Measurements from ENCODE around the gene NEMF. TPM values are rescaled to one million over a fixed set of nuclear protein-coding genes. Genes with fewer than 3 reads are reported as not detected.
"Not testable (repeated sequence)": the region's sequence is repeated elsewhere in the genome, so short reads cannot be mapped to it uniquely, and the experiment has no call there.

The NEMF gene, protein sequence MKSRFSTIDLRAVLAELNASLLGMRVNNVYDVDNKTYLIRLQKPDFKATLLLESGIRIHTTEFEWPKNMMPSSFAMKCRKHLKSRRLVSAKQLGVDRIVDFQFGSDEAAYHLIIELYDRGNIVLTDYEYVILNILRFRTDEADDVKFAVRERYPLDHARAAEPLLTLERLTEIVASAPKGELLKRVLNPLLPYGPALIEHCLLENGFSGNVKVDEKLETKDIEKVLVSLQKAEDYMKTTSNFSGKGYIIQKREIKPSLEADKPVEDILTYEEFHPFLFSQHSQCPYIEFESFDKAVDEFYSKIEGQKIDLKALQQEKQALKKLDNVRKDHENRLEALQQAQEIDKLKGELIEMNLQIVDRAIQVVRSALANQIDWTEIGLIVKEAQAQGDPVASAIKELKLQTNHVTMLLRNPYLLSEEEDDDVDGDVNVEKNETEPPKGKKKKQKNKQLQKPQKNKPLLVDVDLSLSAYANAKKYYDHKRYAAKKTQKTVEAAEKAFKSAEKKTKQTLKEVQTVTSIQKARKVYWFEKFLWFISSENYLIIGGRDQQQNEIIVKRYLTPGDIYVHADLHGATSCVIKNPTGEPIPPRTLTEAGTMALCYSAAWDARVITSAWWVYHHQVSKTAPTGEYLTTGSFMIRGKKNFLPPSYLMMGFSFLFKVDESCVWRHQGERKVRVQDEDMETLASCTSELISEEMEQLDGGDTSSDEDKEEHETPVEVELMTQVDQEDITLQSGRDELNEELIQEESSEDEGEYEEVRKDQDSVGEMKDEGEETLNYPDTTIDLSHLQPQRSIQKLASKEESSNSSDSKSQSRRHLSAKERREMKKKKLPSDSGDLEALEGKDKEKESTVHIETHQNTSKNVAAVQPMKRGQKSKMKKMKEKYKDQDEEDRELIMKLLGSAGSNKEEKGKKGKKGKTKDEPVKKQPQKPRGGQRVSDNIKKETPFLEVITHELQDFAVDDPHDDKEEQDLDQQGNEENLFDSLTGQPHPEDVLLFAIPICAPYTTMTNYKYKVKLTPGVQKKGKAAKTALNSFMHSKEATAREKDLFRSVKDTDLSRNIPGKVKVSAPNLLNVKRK
- polyA plus RNA-seq = 55.9 TPM

DNA sequence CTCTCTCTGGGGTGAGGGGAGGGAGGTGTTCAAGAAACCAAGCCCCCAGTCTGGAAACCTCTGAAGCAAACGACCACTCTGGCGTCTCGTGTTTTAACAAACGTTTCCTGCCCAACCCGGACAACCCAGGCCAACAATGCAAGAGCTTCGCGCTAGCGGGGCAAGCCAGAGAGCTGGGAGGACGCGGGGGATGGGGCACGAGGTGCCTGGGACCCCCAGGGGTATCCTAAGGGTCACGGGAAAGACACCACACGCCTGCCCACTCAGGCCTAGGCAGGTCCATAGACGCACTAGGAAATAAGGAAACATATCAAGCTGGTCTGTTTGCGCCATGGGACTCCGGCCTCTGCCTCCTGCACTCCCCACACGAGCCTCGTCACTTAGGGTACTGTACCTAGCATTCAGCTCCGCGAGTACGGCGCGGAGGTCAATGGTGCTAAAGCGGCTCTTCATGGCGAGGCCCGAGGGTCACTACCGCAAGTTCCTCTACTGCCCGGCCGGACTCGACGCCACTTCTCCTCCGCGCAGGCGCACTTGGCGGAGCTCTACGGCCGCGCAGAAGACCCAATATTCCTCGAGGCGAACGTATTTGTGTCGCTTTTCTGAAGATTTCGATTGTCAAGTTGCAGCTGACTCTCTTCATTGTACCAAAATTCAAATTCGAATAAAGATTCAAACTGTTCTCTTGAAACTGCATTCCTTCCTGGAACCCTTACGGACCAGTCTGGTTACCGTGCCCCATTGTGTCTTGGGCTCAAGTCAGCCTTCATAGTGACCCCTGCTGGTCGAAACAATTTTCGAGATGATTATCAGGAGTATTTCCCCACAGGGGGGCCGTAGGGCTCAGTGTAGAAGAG is at the start of gene NEMF:
Gene NEMF, minus strand, starts transcription at position 488 of the 857 bp plus-strand sequence. Its CDS starts 35 bp downstream, at position 453.
- Mint-ChIP-seq H3K27me3 (no peaks in the 10 kb centered on the region), H3K4me3 (peak within 1 kb of the TSS; percentile 94 to 99 (median 98)), H3K27ac (peak within 1 kb of the TSS; percentile 78 to 97 (median 94)), H3K36me3 (peaks cover 2% of the 10 kb centered on the region), H3K4me1 (peaks cover 29 to 38% (median 33%) of the 10 kb centered on the region in 3 donors), H3K9me3 (peaks cover 0 to 3% (median 0%) of the 10 kb centered on the region in 3 donors)

DNA sequence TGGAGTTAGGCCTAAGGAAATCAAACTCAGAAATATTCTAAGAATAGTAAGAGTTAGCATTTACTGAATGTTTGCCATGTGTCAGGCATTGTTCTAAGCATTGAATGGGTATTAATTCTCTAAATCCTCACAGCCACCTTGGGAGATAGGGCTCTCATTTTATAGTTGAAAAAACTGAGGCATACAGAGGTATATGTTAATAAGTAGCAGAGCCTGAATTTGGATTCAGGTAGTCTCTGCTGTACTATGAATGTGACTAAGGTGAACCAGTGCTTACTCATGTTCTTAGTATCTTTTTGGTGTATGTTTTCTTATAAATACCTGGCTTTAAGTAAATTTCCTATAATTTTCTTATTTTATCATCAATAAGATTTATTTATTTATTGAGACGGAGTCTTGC is 48.4 kb upstream of the NEMF start:
- Mint-ChIP-seq H3K9me3 (peaks cover 0 to 2% (median 0%) of the 10 kb centered on the region in 3 donors), H3K4me3 (no peak overlapping the region), H3K4me1 (peaks cover 28 to 41% (median 34%) of the 10 kb centered on the region in 3 donors), H3K36me3 (peaks cover 1% of the 10 kb centered on the region), H3K27me3 (no peaks in the 10 kb centered on the region), H3K27ac (no peak overlapping the region)

DNA sequence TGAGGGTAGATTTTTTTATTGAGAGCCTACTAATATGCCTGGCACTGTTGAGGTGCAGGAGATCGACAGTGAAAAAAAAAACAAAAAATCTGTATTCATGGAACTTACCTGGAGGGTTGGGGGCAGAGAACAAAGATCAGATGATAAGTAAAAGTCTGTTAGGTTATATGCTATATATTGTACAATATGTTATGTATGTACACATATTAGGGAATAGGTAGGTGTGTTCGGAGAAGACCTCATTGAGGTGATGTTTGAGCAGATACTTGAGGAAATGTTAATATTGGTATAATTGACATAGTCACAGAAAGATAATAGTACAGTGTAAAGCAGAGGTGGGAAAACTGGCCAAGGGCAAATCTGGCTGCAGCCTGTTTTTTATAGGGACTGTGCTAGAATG is 45.9 kb upstream of the NEMF start:
- Mint-ChIP-seq H3K4me3 (peak overlapping the region; percentile 25 to 76 (median 74)), H3K36me3 (peaks cover 17% of the 10 kb centered on the region), H3K9me3 (peaks cover 0 to 2% (median 0%) of the 10 kb centered on the region in 3 donors), H3K4me1 (peaks cover 31 to 48% (median 35%) of the 10 kb centered on the region in 3 donors), H3K27me3 (no peaks in the 10 kb centered on the region), H3K27ac (peak overlapping the region; percentile 82 to 87 (median 86))

DNA sequence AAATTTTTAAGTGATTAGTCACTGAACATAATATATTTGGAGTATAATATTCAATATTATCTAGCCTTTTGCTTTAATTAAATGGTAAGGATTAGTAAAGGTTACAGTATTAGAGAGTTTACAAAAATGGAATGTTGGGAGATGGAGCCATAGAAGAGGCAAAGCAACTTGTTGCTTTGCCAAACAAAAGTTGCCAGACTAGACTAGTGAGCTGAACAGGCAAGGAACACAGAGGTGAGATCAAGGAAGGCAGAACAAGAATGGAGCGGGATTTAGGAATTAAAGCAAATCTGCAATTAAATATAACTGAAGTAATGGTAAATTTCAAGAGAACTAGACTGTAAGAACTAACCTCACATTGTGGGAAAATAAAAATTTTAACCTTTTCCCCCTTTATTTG is 45.4 kb upstream of the NEMF start:
- peak overlapping the region; percentile 25 to 76 (median 74) for H3K4me3 Mint-ChIP-seq
- H3K27me3 Mint-ChIP-seq = no peaks in the 10 kb centered on the region
- H3K27ac Mint-ChIP-seq = peak overlapping the region; percentile 82 to 87 (median 86)
- H3K4me1 Mint-ChIP-seq = peaks cover 31 to 48% (median 35%) of the 10 kb centered on the region in 3 donors
- H3K36me3 Mint-ChIP-seq = peaks cover 17% of the 10 kb centered on the region
- peaks cover 0 to 2% (median 0%) of the 10 kb centered on the region in 3 donors for H3K9me3 Mint-ChIP-seq

DNA sequence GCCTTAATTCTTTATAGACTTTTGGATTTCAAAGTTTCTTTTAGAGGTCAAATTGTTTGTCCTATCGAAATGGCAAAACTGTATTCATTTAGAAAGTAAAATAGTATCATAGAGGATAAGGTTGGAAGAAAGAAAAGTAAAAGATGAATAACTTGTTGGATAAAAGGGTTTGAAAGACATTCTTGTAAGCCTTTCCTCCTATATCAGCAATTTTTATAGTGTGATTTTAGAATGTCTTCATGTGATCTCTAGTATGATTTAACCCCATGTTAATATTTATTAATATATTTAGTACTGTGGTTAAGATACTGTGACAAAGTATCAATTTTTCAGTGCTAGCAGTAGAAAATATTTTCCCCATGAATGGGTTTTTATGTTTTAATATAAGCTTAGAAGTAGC is 44.8 kb upstream of the NEMF start:
- no peaks in the 10 kb centered on the region for H3K27me3 Mint-ChIP-seq
- H3K27ac Mint-ChIP-seq = peak overlapping the region; percentile 33 to 87 (median 81)
- H3K4me3 Mint-ChIP-seq = peak overlapping the region; percentile 77 to 99 (median 96)
- peaks cover 31 to 49% (median 35%) of the 10 kb centered on the region in 3 donors for H3K4me1 Mint-ChIP-seq
- peaks cover 17% of the 10 kb centered on the region for H3K36me3 Mint-ChIP-seq
- H3K9me3 Mint-ChIP-seq = peaks cover 0 to 2% (median 0%) of the 10 kb centered on the region in 3 donors

DNA sequence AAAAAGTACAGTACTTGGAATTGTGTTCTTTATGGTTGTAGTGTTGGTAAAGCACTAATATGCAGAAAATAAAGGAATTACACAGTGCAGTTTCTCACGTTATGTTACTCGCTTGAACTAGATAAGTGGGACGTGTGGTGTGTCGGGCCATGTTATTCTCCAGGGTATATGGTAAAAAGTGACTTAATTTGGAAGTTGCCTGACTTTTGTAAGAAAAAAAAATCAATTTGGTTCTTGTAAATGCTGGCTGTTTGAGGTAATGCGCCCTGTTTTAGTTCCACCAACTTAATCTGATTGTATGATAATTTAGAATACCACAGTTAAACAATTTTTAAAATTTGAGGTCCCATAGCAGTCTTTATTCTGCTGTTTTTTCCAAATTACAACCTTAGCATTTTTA is 44.4 kb upstream of the NEMF start:
- Mint-ChIP-seq H3K4me3 (peak overlapping the region; percentile 77 to 99 (median 96)), H3K9me3 (no peaks in the 10 kb centered on the region), H3K27me3 (no peaks in the 10 kb centered on the region), H3K27ac (peak overlapping the region; percentile 33 to 87 (median 81)), H3K4me1 (peaks cover 33 to 49% (median 36%) of the 10 kb centered on the region in 3 donors), H3K36me3 (peaks cover 17% of the 10 kb centered on the region)

DNA sequence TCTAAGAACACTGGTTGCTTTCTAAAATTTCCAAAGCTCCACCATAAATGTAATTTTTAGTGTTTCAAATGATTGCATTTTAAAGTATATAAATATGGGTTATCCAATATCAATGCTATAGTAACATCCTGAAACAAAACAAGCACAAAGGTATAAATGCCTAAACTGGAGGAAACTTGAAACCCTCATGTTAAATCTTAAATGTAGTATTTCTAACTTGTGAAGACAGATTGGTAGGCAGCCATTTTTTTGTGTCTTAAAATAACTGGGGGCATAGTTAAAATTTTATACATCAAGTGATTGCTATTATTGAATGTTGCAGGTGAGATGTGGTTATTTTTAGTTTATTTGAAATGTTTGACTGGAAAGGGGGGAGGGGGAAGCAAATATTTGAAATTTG is 43.7 kb upstream of the NEMF start:
- Mint-ChIP-seq H3K36me3 (peaks cover 17% of the 10 kb centered on the region), H3K4me3 (peak overlapping the region; percentile 94 to 99 (median 97)), H3K4me1 (peaks cover 35 to 50% (median 38%) of the 10 kb centered on the region in 3 donors), H3K27ac (peak overlapping the region in 2 of 3 donors; percentile 87 to 97)
- not testable (repeated sequence) for H3K27me3 Mint-ChIP-seq, H3K9me3 Mint-ChIP-seq

DNA sequence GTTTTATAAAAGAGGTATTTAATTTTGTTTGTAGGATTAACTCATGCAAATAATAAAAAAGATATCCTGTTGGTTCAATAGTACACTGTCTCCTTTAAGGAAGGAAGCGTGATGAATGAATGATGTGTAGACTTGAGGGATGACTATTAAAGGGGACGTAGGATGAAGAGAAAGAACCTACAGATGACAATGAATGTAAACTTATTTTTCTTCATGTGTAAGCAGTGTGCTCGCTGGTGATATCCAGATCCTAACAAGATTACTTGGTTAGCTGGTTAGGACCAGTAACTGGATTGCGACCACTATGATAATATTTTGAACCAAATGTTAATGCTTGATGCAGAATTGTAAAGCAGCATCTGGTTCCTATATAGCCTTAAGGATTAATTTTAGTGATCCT is 42.9 kb upstream of the NEMF start:
- H3K27ac Mint-ChIP-seq = peak overlapping the region; percentile 87 to 99 (median 97)
- no peaks in the 10 kb centered on the region for H3K9me3 Mint-ChIP-seq
- peaks cover 38 to 50% (median 39%) of the 10 kb centered on the region in 3 donors for H3K4me1 Mint-ChIP-seq
- peaks cover 17% of the 10 kb centered on the region for H3K36me3 Mint-ChIP-seq
- H3K27me3 Mint-ChIP-seq = no peaks in the 10 kb centered on the region
- H3K4me3 Mint-ChIP-seq = peak overlapping the region; percentile 94 to 99 (median 97)

DNA sequence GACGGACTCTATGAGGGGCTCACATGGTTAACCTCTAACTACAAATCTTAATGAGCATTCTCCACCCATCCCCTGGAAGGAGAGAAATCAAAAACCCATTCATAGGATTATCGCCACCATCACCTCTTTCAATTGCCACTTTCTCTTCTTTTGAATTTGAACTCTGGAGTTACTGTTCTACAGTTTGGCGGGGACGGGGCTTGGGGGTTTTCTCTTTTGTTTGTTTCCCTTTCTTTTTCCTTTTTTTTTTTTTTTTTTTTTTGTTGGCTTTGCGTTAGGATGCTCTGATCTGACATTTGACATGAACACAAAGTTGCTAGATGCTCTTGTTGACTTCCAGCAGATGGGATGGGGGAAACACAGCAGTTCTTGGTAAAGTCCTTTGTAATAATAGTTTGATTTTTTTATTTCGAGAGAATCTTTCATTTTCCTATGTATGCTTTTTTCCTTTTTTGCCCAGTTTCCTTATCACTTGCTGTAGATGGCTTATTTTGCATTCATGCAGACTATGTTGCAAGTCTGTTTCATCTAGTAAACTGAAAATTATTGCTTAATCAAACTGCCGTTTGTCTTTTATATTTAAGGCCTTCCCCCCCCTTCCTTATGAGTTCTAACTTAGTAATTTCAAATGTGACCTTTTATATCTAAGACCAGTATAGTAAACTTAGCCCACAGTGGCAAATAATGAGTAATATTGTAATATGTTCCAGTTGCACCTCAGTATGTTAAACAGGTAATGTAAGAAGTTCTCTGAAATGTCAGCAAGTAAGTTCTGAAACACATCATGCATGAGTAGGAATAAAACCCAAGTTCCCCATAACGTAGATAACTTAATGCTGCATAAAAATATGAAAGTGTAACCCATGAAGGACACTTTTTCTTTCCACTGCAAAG is 41.9 kb upstream of the NEMF start:
- not testable (repeated sequence) for H3K27me3 Mint-ChIP-seq, H3K9me3 Mint-ChIP-seq
- H3K27ac Mint-ChIP-seq = peak overlapping the region; percentile 97 to 99 (median 99)
- H3K36me3 Mint-ChIP-seq = peaks cover 17% of the 10 kb centered on the region
- H3K4me3 Mint-ChIP-seq = peak overlapping the region; percentile 94 to 99 (median 97)
- peaks cover 35 to 46% (median 37%) of the 10 kb centered on the region in 3 donors for H3K4me1 Mint-ChIP-seq

DNA sequence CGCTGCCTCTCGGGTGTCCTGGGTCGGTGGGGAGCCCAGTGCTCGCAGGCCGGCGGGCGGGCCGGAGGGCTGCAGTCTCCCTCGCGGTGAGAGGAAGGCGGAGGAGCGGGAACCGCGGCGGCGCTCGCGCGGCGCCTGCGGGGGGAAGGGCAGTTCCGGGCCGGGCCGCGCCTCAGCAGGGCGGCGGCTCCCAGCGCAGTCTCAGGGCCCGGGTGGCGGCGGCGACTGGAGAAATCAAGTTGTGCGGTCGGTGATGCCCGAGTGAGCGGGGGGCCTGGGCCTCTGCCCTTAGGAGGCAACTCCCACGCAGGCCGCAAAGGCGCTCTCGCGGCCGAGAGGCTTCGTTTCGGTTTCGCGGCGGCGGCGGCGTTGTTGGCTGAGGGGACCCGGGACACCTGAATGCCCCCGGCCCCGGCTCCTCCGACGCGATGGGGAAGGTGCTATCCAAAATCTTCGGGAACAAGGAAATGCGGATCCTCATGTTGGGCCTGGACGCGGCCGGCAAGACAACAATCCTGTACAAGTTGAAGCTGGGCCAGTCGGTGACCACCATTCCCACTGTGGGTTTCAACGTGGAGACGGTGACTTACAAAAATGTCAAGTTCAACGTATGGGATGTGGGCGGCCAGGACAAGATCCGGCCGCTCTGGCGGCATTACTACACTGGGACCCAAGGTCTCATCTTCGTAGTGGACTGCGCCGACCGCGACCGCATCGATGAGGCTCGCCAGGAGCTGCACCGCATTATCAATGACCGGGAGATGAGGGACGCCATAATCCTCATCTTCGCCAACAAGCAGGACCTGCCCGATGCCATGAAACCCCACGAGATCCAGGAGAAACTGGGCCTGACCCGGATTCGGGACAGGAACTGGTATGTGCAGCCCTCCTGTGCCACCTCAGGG is 41.0 kb upstream of the NEMF start:
- Mint-ChIP-seq H3K4me3 (peak overlapping the region; percentile 94 to 99 (median 97)), H3K36me3 (peaks cover 17% of the 10 kb centered on the region), H3K27me3 (no peaks in the 10 kb centered on the region), H3K27ac (peak overlapping the region; percentile 97 to 99 (median 99)), H3K4me1 (peaks cover 29 to 39% (median 34%) of the 10 kb centered on the region in 3 donors), H3K9me3 (no peaks in the 10 kb centered on the region)

DNA sequence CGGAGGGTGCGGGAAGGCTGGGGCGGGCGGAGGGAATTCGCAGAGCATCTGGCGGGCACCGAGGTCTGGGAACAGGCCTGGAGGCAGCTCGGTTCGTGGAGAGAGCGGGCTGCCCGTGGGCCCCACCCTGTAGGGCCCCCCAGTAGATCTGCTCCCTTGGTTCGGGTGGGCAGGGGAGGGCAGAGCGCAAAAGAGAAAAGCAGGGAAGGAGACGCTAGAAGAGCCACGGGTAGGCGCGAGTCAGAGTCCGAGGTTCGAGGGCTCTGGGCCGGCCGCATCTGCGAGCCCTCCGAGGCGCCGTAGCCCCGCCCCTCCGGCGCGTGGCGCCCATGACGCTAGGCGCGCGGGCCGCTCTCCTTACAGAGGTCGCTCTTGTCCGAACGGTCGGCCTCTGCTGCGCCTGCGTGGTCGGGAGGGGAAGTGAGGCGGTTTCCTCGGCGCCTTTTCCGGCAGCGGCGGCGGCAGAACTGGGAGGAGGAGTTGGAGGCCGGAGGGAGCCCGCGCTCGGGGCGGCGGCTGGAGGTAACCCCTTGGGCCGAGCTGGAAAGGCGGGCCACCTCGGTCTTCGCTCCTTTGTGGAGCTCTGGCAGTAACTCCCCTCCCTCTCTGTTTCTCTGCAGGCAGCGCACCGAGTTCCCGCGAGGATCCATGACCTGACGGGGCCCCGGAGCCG is 40.2 kb upstream of the NEMF start, which contains the start of gene ARF6:
Gene ARF6, plus strand, starts transcription at position 447 of the 673 bp plus-strand sequence. CDS start 655 bp downstream, outside the sequence.
- Mint-ChIP-seq H3K4me3 (peak within 1 kb of the TSS; percentile 94 to 99 (median 97)), H3K4me1 (peaks cover 22 to 31% (median 28%) of the 10 kb centered on the region in 3 donors), H3K9me3 (no peaks in the 10 kb centered on the region), H3K27me3 (no peaks in the 10 kb centered on the region), H3K27ac (peak within 1 kb of the TSS; percentile 97 to 99 (median 99)), H3K36me3 (peaks cover 17% of the 10 kb centered on the region)

DNA sequence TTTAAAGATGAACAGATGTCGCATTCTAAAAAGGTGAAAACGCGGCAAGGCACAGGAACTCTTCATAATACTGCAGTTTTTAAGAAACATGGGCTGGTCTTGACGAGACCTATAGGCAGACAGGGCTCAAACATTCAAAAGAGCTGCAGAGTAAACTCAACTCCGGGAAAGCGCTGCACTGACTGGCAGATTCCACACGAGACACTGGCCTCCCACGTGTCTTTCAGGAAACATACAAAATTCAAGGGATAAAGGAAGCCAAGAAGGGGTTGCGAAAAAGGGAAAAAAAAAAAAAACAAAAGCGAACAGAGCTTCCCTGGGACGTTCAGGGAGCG is 39.7 kb upstream of the NEMF start:
- Mint-ChIP-seq H3K27ac (peak overlapping the region; percentile 97 to 99 (median 99)), H3K4me1 (peaks cover 23 to 29% (median 27%) of the 10 kb centered on the region in 3 donors), H3K36me3 (peaks cover 17% of the 10 kb centered on the region), H3K9me3 (no peaks in the 10 kb centered on the region), H3K27me3 (no peaks in the 10 kb centered on the region), H3K4me3 (peak overlapping the region; percentile 94 to 99 (median 97))

Data from IgD-negative memory B cell (primary cell).